Hematopoietic multipotent progenitor cell treated with erythropoietin and hydrocortisone succinate and interleukin-3 and kit ligand, for 15 days (in vitro differentiated cells): ENCODE measurements around the gene GPR157.
"Not testable (repeated sequence)": the region's sequence is repeated elsewhere in the genome, so short reads cannot be mapped to it uniquely, and the experiment has no call there.

ENCODE experiments used
- DNase-seq: peaks from one replicate; pipeline ENCODE4 v3.0.0-alpha.2; 2015; ENCODE audit warnings: low spot score

Gene GPR157

GRCh38 chr1:9115351-9116205 is 13.3 kb downstream of the GPR157 start:
- DNase-seq, result no peak

GRCh38 chr1:9112961-9113880 is 15.7 kb downstream of the GPR157 start:
- no peak for DNase-seq

- DNase-seq, result no peak
Observed at GRCh38 chr1:9111957-9112356, 16.9 kb downstream of the GPR157 start.

- DNase-seq, result no peak
Observed at GRCh38 chr1:9111357-9111691, 17.6 kb downstream of the GPR157 start.

- peak; percentile 62 for DNase-seq
Observed at GRCh38 chr1:9110669-9111356, 18.1 kb downstream of the GPR157 start.

GRCh38 chr1:9108056-9108665 is 20.7 kb downstream of the GPR157 start:
- no peak for DNase-seq

- DNase-seq, result no peak
Observed at GRCh38 chr1:9107136-9107535, 21.8 kb downstream of the GPR157 start.

- no peak for DNase-seq
Observed at GRCh38 chr1:9106286-9106685, 22.6 kb downstream of the GPR157 start.

GRCh38 chr1:9105336-9105867 is 23.5 kb downstream of the GPR157 start:
- DNase-seq, result no peak

- no peak for DNase-seq
Observed at GRCh38 chr1:9101510-9102146, 27.3 kb downstream of the GPR157 start.

GRCh38 chr1:9100471-9101043 is 28.3 kb downstream of the GPR157 start:
- DNase-seq, result no peak

GRCh38 chr1:9099555-9099954 is 29.3 kb downstream of the GPR157 start:
- DNase-seq, result no peak

GRCh38 chr1:9097947-9098705 is 30.8 kb downstream of the GPR157 start:
- no peak for DNase-seq

- DNase-seq, result no peak
Observed at GRCh38 chr1:9095818-9096217, 33.1 kb downstream of the GPR157 start.

- not testable (repeated sequence) for DNase-seq
Observed at GRCh38 chr1:9093996-9094595, 34.8 kb downstream of the GPR157 start.

GRCh38 chr1:9093581-9093980 is 35.3 kb downstream of the GPR157 start:
- DNase-seq, result no peak

- DNase-seq, result no peak
Observed at GRCh38 chr1:9093091-9093490, 35.8 kb downstream of the GPR157 start.

- no peak for DNase-seq
Observed at GRCh38 chr1:9088807-9089206, 40.1 kb downstream of the GPR157 start.

- no peak for DNase-seq
Observed at GRCh38 chr1:9087411-9088125, 41.3 kb downstream of the GPR157 start.
